ENCODE data around the gene SUMO3.

Gene SUMO3

GRCh38 chr21:44805226-44805625 lies 12.6 kb downstream of the SUMO3 start:
- no peak overlapping the region for H3K4me3 Mint-ChIP-seq
- DNase-seq: no peak
- H3K4me1 Mint-ChIP-seq (ENCODE audit: low read depth): peaks cover 38% of the 10 kb centered on the region
- H3K9me3 Mint-ChIP-seq: no peaks in the 10 kb centered on the region
- H3K36me3 Mint-ChIP-seq (ENCODE audit: low read depth): peaks cover 91% of the 10 kb centered on the region
- H3K27me3 Mint-ChIP-seq: no peaks in the 10 kb centered on the region
- H3K27ac Mint-ChIP-seq: peak overlapping the region; percentile 44

GRCh38 chr21:44804762-44805161 lies 13.1 kb downstream of the SUMO3 start:
- Mint-ChIP-seq H3K27me3 (no peaks in the 10 kb centered on the region), H3K4me1 (ENCODE audit: low read depth) (peaks cover 42% of the 10 kb centered on the region), H3K9me3 (no peaks in the 10 kb centered on the region), H3K4me3 (no peak overlapping the region), H3K36me3 (ENCODE audit: low read depth) (peaks cover 91% of the 10 kb centered on the region), H3K27ac (peak overlapping the region; percentile 6)
- peak; percentile 13 for DNase-seq

DNA sequence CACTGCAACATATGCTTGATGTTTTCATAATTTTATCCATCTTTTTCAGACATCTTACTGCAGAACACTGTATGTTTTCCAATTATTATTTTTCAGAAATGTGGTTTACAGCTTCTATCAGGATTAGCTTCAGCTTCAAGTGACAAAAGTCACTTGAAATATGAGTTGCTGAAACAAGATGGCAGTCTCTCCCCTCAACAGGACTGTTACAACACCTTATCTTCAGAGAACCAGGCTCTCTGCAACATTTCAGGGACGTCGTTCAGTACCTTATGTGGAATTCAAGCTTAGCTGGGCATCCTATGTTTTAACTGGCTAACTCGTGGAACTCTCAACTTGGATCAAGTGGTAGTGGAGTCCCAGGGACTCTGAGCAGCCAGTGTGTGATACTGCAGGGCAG lies 14.2 kb downstream of the SUMO3 start:
- no peaks in the 10 kb centered on the region for H3K27me3 Mint-ChIP-seq
- peaks cover 53% of the 10 kb centered on the region for H3K4me1 Mint-ChIP-seq (ENCODE audit: low read depth)
- DNase-seq: no peak
- peak overlapping the region; percentile 99 for H3K4me3 Mint-ChIP-seq
- no peaks in the 10 kb centered on the region for H3K9me3 Mint-ChIP-seq
- H3K36me3 Mint-ChIP-seq (ENCODE audit: low read depth): peaks cover 92% of the 10 kb centered on the region
- H3K27ac Mint-ChIP-seq: peak overlapping the region; percentile 37

- no peaks in the 10 kb centered on the region for H3K27me3 Mint-ChIP-seq
- H3K27ac Mint-ChIP-seq: peak overlapping the region; percentile 91
- peak overlapping the region; percentile 99 for H3K4me3 Mint-ChIP-seq
- H3K9me3 Mint-ChIP-seq: no peaks in the 10 kb centered on the region
- H3K36me3 Mint-ChIP-seq (ENCODE audit: low read depth): peaks cover 92% of the 10 kb centered on the region
- peaks cover 63% of the 10 kb centered on the region for H3K4me1 Mint-ChIP-seq (ENCODE audit: low read depth)
- DNase-seq: peak; percentile 32
Measured at GRCh38 chr21:44802396-44803153, 15.3 kb downstream of the SUMO3 start.

DNA sequence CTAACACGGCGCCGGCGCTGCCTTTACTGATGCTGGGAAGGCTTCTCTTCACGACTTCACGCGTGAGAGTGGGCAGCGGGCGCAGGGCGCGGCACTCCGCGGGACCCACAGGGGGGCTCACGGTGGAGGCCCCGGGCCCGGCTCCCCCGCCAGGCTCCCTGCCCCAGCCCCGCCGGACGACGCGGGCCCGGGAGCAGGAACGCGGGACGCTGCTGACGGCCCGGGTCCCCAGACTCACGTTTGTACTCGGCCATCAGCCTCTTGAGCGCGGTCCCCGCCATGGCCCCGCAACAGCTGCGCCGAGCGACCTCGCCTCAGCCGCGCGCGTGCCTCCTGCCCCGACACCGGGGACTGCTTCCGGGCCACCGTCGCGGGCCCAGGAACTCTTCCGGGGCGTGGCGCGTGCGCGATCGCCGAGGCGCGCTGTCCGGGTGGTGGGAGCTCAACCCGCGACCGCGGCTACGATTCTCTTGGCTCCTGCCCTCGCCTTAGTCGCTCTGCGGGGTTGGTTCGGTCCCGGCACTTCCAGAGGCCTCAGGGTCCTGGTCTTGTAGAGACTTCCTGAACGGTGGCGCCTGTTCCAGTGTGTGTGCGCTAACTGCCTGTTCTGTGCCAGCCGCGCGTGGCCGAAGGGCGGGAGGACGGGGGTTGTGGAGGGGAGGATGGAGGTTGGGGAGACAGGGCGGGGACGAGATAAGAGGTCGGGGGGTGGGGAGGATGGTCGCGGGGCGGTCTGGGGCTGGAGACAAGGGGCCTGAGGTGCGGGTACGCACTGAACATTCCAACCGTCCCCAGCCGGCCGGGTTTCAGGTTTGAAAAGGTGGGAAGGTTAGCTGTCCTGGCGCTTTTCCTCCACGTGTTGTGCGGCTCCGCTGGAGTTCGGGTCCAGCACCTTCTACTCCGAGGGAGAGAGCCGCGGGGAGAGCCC lies 16.1 kb downstream of the SUMO3 start, which contains the start of gene UBE2G2:
Gene UBE2G2, minus strand, starts transcription at position 353 of the 928 bp plus-strand sequence. Its CDS starts 72 bp downstream, at position 281.
- H3K9me3 Mint-ChIP-seq: no peaks in the 10 kb centered on the region
- DNase-seq: peak; percentile 94
- peak within 1 kb of the TSS; percentile 99 for H3K4me3 Mint-ChIP-seq
- H3K4me1 Mint-ChIP-seq (ENCODE audit: low read depth): peaks cover 64% of the 10 kb centered on the region
- no peaks in the 10 kb centered on the region for H3K27me3 Mint-ChIP-seq
- H3K27ac Mint-ChIP-seq: peak within 1 kb of the TSS; percentile 97
- peaks cover 91% of the 10 kb centered on the region for H3K36me3 Mint-ChIP-seq (ENCODE audit: low read depth)

DNA sequence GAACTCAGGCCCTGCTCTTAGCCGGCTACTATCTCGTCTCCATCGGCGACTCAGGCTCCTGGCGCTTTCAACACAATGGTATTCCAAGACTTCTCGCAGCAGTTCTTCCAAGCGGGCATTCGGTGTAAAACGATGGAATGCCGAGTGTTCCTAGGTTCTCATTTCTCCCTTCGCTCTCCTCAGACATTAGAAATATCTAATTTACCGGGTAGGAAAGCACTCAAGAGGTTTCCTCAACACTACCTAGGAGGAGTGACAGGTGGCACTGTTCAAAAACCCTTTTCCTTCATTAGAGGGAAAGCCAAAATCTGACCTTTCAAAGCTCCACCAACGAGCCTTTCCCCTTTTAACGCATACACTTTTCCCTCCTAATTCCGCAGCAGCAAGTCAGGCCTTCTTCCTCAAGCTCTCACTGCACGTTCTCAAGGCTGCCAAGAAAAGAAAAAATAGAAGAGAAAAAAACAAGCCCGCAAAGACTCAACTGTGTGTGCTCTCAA lies 16.8 kb downstream of the SUMO3 start:
- H3K36me3 Mint-ChIP-seq (ENCODE audit: low read depth): peaks cover 91% of the 10 kb centered on the region
- DNase-seq: peak; percentile 38

GRCh38 chr21:44800103-44800502 lies 17.8 kb downstream of the SUMO3 start:
- peak overlapping the region; percentile 97 for H3K27ac Mint-ChIP-seq
- no peaks in the 10 kb centered on the region for H3K27me3 Mint-ChIP-seq
- H3K4me1 Mint-ChIP-seq (ENCODE audit: low read depth): peaks cover 73% of the 10 kb centered on the region
- H3K9me3 Mint-ChIP-seq: no peaks in the 10 kb centered on the region
- H3K4me3 Mint-ChIP-seq: peak overlapping the region; percentile 99
- peaks cover 91% of the 10 kb centered on the region for H3K36me3 Mint-ChIP-seq (ENCODE audit: low read depth)
- peak; percentile 24 for DNase-seq

More for the DNA sequence above, 16.8 kb downstream of the SUMO3 start:
- Mint-ChIP-seq H3K9me3 (no peaks in the 10 kb centered on the region), H3K27ac (peak overlapping the region; percentile 97), H3K4me1 (ENCODE audit: low read depth) (peaks cover 66% of the 10 kb centered on the region), H3K27me3 (no peaks in the 10 kb centered on the region), H3K4me3 (peak overlapping the region; percentile 99)

- peaks cover 70% of the 10 kb centered on the region for H3K4me1 Mint-ChIP-seq (ENCODE audit: low read depth)
- H3K36me3 Mint-ChIP-seq (ENCODE audit: low read depth): peaks cover 88% of the 10 kb centered on the region
- DNase-seq: no peak
- peak overlapping the region; percentile 99 for H3K4me3 Mint-ChIP-seq
- no peaks in the 10 kb centered on the region for H3K9me3 Mint-ChIP-seq
- peak overlapping the region; percentile 82 for H3K27ac Mint-ChIP-seq
- H3K27me3 Mint-ChIP-seq: no peaks in the 10 kb centered on the region
Measured at GRCh38 chr21:44799646-44800045, 18.2 kb downstream of the SUMO3 start.

- no peaks in the 10 kb centered on the region for H3K9me3 Mint-ChIP-seq
- peaks cover 86% of the 10 kb centered on the region for H3K36me3 Mint-ChIP-seq (ENCODE audit: low read depth)
- H3K4me3 Mint-ChIP-seq: no peak overlapping the region
- DNase-seq: no peak
- H3K4me1 Mint-ChIP-seq (ENCODE audit: low read depth): peaks cover 69% of the 10 kb centered on the region
- peak overlapping the region; percentile 52 for H3K27ac Mint-ChIP-seq
- H3K27me3 Mint-ChIP-seq: no peaks in the 10 kb centered on the region
Measured at GRCh38 chr21:44797775-44798174, 20.1 kb downstream of the SUMO3 start.

DNA sequence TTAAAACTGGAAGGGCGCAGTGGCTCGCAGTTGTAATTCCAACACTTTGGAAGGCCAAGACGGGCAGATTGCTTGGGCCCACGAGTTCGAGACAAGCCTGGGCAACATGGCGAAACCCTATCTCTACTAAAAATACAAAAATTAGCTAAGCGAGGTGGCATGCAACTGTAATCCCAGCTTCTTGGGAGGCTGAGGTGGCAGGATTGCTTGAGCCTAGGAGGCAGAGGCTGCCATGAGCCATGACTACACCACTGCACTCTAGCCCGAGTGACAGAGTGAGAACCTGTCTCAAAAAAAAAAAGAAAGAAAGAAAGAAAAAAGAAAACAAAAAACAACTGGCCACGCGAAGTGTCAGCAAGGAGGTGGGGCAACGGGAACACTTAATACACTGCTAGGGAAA lies 22.5 kb downstream of the SUMO3 start:
- H3K27me3 Mint-ChIP-seq: no peaks in the 10 kb centered on the region
- H3K4me3 Mint-ChIP-seq: no peak overlapping the region
- DNase-seq: no peak
- peaks cover 81% of the 10 kb centered on the region for H3K4me1 Mint-ChIP-seq (ENCODE audit: low read depth)
- peaks cover 91% of the 10 kb centered on the region for H3K36me3 Mint-ChIP-seq (ENCODE audit: low read depth)
- no peaks in the 10 kb centered on the region for H3K9me3 Mint-ChIP-seq
- H3K27ac Mint-ChIP-seq: no peak overlapping the region

DNA sequence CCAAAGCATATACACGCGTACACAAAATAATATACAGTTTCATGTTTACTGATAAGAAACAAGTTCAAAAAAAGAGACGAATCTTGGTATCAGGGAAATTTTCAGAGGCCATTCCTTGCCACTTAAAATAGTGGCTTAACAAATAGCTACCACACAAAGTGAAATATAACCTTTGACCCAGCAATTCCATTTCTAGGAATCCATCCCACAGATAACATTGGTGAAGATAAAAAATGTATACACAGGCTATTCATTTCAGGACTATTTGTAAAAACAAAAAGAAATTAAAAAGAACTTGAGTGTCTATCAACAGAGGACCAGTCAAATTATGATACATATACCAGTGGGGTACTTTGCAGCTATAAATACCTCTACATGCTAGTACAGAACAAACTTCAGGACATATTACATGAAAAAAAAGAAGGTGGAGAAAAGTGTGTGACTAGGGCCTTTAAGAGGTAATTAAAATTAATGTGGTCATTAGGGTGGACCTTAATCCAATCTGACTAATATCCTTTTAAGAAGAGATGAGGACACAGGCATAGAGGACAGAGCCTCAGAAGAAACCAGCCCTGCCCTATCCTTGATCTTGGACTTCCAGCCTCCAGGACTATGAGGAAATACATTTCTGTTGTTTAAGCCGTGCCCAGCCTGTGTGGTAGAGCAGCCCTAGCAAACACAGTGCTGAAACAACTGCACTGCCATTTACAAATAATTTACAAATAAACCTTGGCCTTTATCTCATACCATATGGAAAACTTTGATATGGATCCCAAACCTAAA lies 24.1 kb downstream of the SUMO3 start:
- H3K4me1 Mint-ChIP-seq (ENCODE audit: low read depth): peaks cover 77% of the 10 kb centered on the region

DNA sequence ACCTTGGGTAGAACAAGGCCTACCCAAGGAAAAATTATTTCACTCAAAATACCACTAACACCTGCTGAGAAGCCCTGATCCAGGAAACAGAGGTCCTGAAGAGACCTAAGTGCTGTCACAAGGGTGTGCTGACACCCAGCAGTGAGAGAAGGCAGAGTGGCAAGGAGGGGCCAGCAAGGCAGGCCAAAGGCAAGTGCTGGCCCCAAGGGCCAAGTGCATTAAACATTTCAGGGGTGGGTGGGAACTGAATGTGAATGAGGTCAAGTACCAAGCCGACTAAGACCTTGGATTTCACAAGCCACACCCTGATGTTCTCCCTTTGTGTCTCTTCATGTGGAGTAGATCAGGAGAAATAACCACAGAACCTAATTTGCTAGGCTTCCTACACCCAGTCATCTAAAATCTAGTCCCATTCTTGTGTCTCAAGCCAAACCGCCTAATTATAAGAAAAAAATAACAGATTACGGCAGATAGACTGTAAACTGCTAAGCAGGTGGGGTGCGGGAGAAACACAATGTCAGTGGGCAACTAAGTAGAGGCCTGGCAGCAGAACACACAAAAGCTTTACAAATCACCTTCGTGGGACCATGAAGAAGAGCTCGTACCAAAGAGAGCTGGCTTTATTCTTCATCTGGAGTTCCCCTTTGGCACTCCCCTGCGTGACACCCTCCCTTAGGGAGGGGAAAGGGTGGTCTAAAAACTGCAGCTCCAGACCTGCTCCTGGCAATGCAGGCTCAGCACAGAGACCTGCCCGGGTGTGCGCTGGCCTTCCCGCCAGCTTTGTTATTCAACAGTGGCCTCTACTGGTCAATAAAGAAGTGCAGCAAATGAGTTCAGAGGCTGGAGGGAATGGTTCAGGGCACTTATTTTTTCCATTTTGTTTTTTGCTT lies 24.9 kb downstream of the SUMO3 start:
- H3K4me3 Mint-ChIP-seq: no peak overlapping the region
- H3K27ac Mint-ChIP-seq: peak overlapping the region; percentile 35
- no peaks in the 10 kb centered on the region for H3K9me3 Mint-ChIP-seq
- DNase-seq: peak; percentile 59
- H3K27me3 Mint-ChIP-seq: no peaks in the 10 kb centered on the region
- H3K4me1 Mint-ChIP-seq (ENCODE audit: low read depth): peaks cover 72% of the 10 kb centered on the region
- peaks cover 85% of the 10 kb centered on the region for H3K36me3 Mint-ChIP-seq (ENCODE audit: low read depth)

More for the DNA sequence above, 24.1 kb downstream of the SUMO3 start:
- no peaks in the 10 kb centered on the region for H3K27me3 Mint-ChIP-seq
- peak overlapping the region; percentile 35 for H3K27ac Mint-ChIP-seq
- H3K36me3 Mint-ChIP-seq (ENCODE audit: low read depth): peaks cover 87% of the 10 kb centered on the region
- no peak for DNase-seq
- H3K9me3 Mint-ChIP-seq: no peaks in the 10 kb centered on the region
- no peak overlapping the region for H3K4me3 Mint-ChIP-seq

GRCh38 chr21:44791993-44792392 lies 25.9 kb downstream of the SUMO3 start:
- no peak overlapping the region for H3K4me3 Mint-ChIP-seq
- peak overlapping the region; percentile 35 for H3K27ac Mint-ChIP-seq
- H3K9me3 Mint-ChIP-seq: no peaks in the 10 kb centered on the region
- DNase-seq: no peak
- no peaks in the 10 kb centered on the region for H3K27me3 Mint-ChIP-seq
- H3K36me3 Mint-ChIP-seq (ENCODE audit: low read depth): peaks cover 86% of the 10 kb centered on the region
- H3K4me1 Mint-ChIP-seq (ENCODE audit: low read depth): peaks cover 70% of the 10 kb centered on the region
